ENCODE measurements around the gene TLR9.

TLR9 gene

GRCh38 chr3:52228266-52228665, 2.8 kb upstream of the TLR9 start:
- no peak overlapping the region for H2AFZ ChIP-seq (ENCODE audit: low read depth, low read length)
- H3K27me3 ChIP-seq (ENCODE audit: insufficient read depth, low read length, poor library complexity), result no peaks in the 10 kb centered on the region
- no peak for TF ChIP-seq EZH2 (IDR thresholded peaks at IDR 0.05; ENCODE audit: borderline replicate concordance, low read depth, low read length, severe bottlenecking)
- no peak for TF ChIP-seq CTCF (IDR thresholded peaks at IDR 0.05; ENCODE audit: borderline replicate concordance, extremely low read depth, low read length, poor library complexity, severe bottlenecking)
- H3K9me3 ChIP-seq (ENCODE audit: insufficient read depth, low read length, severe bottlenecking), result no peaks in the 10 kb centered on the region
- H3K4me2 ChIP-seq (ENCODE audit: insufficient read depth, low read length), result no peak overlapping the region
- no peak overlapping the region for H3K27ac ChIP-seq (ENCODE audit: low read length)
- no peak overlapping the region for H3K4me3 ChIP-seq (ENCODE audit: low read depth in 1 of 2, low read length in 2 of 2)
- H3K9ac ChIP-seq (ENCODE audit: low read depth, low read length), result no peak overlapping the region
- DNase-seq (no peak), ATAC-seq (ENCODE audit: insufficient read depth, low read depth) (no peak)
- H3K36me3 ChIP-seq (ENCODE audit: insufficient read depth, low read length), result peaks cover 44% of the 10 kb centered on the region
- peaks cover 40% of the 10 kb centered on the region for H3K4me1 ChIP-seq (ENCODE audit: insufficient read depth, low read length)
- peaks cover 32% of the 10 kb centered on the region for H4K20me1 ChIP-seq (ENCODE audit: insufficient read depth, low read length)
- H3K79me2 ChIP-seq (ENCODE audit: insufficient read depth, low read length), result peaks cover 16% of the 10 kb centered on the region; the same call in 1 of the 2 replicates

- Histone ChIP-seq H4K20me1 (ENCODE audit: insufficient read depth, low read length) (peaks cover 27% of the 10 kb centered on the region), H3K27me3 (ENCODE audit: insufficient read depth, low read length, poor library complexity) (no peaks in the 10 kb centered on the region), H3K4me3 (ENCODE audit: low read depth in 1 of 2, low read length in 2 of 2) (no peak overlapping the region), H2AFZ (ENCODE audit: low read depth, low read length) (no peak overlapping the region), H3K79me2 (ENCODE audit: insufficient read depth, low read length) (peaks cover 12% of the 10 kb centered on the region; the same call in 1 of the 2 replicates), H3K9ac (ENCODE audit: low read depth, low read length) (no peak overlapping the region), H3K9me3 (ENCODE audit: insufficient read depth, low read length, severe bottlenecking) (no peaks in the 10 kb centered on the region), H3K4me1 (ENCODE audit: insufficient read depth, low read length) (peaks cover 35% of the 10 kb centered on the region), H3K36me3 (ENCODE audit: insufficient read depth, low read length) (peaks cover 41% of the 10 kb centered on the region), H3K4me2 (ENCODE audit: insufficient read depth, low read length) (no peak overlapping the region), H3K27ac (ENCODE audit: low read length) (no peak overlapping the region)
- no peak for ATAC-seq (ENCODE audit: insufficient read depth, low read depth)
- no peak for TF ChIP-seq EZH2 (IDR thresholded peaks at IDR 0.05; ENCODE audit: borderline replicate concordance, low read depth, low read length, severe bottlenecking)
- TF ChIP-seq CTCF (IDR thresholded peaks at IDR 0.05; ENCODE audit: borderline replicate concordance, extremely low read depth, low read length, poor library complexity, severe bottlenecking), result no peak
- DNase-seq, result no peak
Measured at GRCh38 chr3:52227766-52228165, 2.3 kb upstream of the TLR9 start.

DNA sequence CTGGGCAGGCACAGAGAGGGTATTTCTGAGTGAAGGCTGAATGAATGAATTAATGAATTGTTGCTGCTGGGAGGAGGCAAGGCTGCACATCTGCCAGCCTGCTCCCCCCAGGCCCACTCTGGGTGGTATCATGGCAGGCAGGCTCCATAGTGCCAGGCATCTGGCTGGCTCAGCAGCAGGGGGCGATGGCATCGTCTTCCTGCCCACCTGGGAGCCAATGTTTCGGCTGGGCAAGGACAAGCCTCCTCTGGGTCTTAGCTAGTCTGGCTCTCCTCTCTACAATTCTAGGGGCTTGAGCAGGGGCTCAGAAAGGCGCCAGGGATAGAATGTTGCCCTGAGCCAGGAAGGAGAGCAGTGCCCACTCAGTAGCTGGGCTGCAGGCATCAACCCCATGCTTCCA, 1.7 kb upstream of the TLR9 start:
- Histone ChIP-seq H3K4me1 (ENCODE audit: insufficient read depth, low read length) (peaks cover 35% of the 10 kb centered on the region), H3K36me3 (ENCODE audit: insufficient read depth, low read length) (peaks cover 36% of the 10 kb centered on the region), H3K4me3 (ENCODE audit: low read depth in 1 of 2, low read length in 2 of 2) (no peak overlapping the region), H3K4me2 (ENCODE audit: insufficient read depth, low read length) (no peak overlapping the region), H4K20me1 (ENCODE audit: insufficient read depth, low read length) (peaks cover 23% of the 10 kb centered on the region), H3K27me3 (ENCODE audit: insufficient read depth, low read length, poor library complexity) (no peaks in the 10 kb centered on the region), H3K79me2 (ENCODE audit: insufficient read depth, low read length) (peaks cover 6% of the 10 kb centered on the region; the same call in 1 of the 2 replicates), H2AFZ (ENCODE audit: low read depth, low read length) (no peak overlapping the region), H3K27ac (ENCODE audit: low read length) (0 out of 2 replicates have a peak overlapping the region, but pooled peaks have one; percentile 45), H3K9me3 (ENCODE audit: insufficient read depth, low read length, severe bottlenecking) (no peaks in the 10 kb centered on the region), H3K9ac (ENCODE audit: low read depth, low read length) (no peak overlapping the region)
- no peak for TF ChIP-seq EZH2 (IDR thresholded peaks at IDR 0.05; ENCODE audit: borderline replicate concordance, low read depth, low read length, severe bottlenecking)
- peak; percentile 59 for TF ChIP-seq CTCF (IDR thresholded peaks at IDR 0.05; ENCODE audit: borderline replicate concordance, extremely low read depth, low read length, poor library complexity, severe bottlenecking)
- DNase-seq (peak; percentile 39), ATAC-seq (ENCODE audit: insufficient read depth, low read depth) (0 out of 3 replicates have a peak, but pooled peaks have one; percentile 9)

All from DND-41 (cell line).